ENCODE results near the gene ATP8B4. TPM values are rescaled to one million over a fixed set of nuclear protein-coding genes. Genes with fewer than 3 reads are reported as not detected.
A peak's percentile ranks its signal among the peaks of the same experiment; 100 is the strongest.
"Not testable (repeated sequence)": the region's sequence is repeated elsewhere in the genome, so short reads cannot be mapped to it uniquely, and the experiment has no call there.

The ATP8B4 gene
- total RNA-seq, 1 experiment from 2014 or later: 4.2 TPM

- no peak for DNase-seq (ENCODE audit: extremely low read depth, low read depth)
Measured at GRCh38 chr15:50140098-50140497, 21.1 kb upstream of the ATP8B4 start.

GRCh38 chr15:50138391-50138790 is 19.4 kb upstream of the ATP8B4 start:
- no peak for DNase-seq (ENCODE audit: extremely low read depth, low read depth)

DNA sequence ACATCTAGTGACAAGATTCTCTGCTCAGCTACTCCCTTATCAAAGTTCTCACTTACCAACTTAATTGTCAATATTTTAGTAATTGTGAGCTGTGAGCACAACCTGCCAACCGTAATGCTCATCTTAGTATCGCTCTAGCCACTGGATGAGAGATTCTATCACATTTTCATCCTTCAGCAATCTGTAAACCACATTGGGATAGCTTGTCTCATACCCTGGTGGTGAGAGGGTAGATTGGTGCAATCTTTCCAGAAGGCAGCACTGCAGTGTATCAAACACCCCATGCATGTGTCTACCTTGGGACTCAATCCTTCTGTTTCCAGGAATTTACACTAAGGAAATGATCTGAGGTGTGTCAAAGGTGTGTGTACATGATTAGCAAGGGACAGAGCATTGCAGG is 18.9 kb upstream of the ATP8B4 start:
- no peak for DNase-seq (ENCODE audit: extremely low read depth, low read depth)

DNA sequence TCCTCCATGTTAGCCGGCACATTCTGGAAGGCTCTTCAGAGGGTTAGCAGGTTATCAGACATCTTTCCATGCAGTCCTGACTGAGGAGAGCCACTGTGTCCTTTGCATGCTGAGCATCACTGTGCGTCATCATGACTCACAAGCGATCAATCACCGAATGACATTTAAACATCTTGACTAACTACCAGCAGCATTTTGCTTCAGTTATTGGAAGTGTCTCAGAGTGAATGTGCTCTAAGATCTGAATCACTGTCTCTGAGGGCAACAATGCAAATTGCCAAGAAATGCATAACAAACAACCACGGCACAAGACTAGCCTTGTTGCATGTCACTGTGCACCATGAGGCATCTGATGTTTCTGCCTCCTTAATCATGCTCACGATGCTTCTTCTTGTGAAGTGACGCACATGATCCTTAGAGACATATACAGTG is 18.3 kb upstream of the ATP8B4 start:
- DNase-seq (ENCODE audit: extremely low read depth, low read depth): peak; percentile 90

GRCh38 chr15:50135031-50135551 is 16.1 kb upstream of the ATP8B4 start:
- no peak for DNase-seq (ENCODE audit: extremely low read depth, low read depth)

GRCh38 chr15:50134524-50135024 is 15.5 kb upstream of the ATP8B4 start:
- DNase-seq (ENCODE audit: extremely low read depth, low read depth): no peak

DNA sequence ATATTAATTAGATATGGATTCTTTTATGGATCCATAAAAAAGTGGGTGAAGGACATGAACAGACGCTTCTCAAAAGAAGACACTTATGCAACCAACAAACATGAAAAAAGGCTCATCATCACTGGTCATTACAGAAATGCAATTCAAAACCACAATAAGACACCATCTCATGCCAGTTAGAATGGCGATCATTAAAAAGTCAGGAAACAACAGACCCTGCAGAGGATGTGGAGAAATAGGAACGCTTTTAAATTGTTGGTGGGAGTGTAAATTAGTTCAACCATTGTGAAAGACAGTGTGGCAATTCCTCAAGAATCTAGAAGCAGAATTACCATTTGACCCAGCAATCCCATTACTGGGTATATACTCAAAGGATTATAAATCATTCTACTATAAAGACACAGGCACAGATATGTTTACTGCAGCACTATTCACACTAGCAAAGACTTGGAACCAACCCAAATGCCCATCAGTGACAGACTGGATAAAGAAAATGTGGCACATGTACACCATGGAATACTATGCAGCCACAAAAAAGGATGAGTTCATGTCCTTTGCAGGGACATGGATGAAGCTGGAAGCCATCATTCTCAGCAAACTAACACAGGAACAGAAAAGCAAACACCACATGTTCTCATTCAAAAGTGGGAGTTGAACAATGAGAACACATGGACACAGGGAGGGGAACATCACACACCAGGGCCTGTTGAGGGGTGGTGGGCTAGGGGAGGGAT is 13.4 kb upstream of the ATP8B4 start:
- DNase-seq (ENCODE audit: extremely low read depth, low read depth): not testable (repeated sequence)

DNA sequence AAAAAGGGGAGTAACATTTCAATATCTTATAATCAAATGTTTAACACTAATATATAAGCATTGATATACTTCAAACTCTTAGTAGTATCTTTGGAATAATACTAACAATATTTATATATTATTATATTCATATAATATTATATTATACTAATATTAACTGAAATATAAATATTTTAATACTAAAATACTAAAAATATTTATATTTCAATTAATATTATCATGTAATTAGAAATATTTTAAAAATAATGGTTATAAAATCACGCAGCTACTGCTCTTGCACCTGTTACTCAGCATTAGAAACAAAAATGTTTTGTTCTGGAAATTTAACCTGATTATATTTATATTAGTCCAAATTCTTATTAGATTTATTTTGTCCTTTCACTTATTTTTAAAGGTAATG is 12.6 kb upstream of the ATP8B4 start:
- DNase-seq (ENCODE audit: extremely low read depth, low read depth): no peak

- DNase-seq (ENCODE audit: extremely low read depth, low read depth): no peak
Measured at GRCh38 chr15:50128266-50128665, 9.2 kb upstream of the ATP8B4 start.

DNA sequence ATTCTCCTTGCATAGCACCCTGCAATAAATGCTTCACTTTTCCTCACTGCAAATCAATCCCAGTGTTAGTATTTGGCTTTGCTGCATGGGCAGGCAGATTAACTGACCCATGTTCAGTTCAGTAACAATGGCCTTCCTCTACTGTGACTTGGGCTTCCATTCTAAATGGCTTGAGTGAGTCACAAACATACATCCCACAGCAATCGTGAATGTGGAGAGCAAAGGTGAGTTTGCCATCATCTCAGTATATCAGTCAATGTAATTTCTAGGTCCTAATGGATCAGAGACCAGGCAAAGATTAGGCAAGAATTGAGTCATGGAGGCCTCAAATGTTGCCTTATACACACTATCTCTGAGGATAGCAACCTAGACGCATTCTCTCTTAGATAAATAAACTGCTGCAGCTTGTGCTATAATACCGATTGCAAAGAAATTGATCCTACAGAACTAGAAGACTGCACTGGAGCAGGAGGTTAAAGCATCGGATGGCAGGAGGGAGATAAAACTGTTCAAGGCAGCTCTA is 8.3 kb upstream of the ATP8B4 start:
- no peak for DNase-seq (ENCODE audit: extremely low read depth, low read depth)

GRCh38 chr15:50126072-50126471 is 7.0 kb upstream of the ATP8B4 start:
- DNase-seq (ENCODE audit: extremely low read depth, low read depth): no peak

DNA sequence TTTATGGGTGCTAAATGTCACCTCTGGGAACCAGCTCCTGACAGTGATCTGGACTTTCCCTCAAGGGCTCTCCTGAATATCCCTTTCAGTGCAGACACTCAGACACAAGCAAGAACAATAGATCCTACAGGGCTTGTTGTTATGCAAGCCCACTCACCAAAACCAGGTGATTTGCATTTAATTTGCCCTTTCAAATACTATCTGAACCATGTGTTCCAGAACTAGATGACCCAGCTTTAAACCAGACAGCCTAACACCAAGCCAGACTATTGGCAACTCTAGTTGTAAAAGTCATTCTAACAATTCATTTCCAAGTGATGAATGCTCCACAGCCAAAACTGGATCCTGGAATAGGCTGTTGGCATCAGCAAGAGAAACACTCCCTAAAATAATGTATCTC is 5.6 kb upstream of the ATP8B4 start:
- no peak for DNase-seq (ENCODE audit: extremely low read depth, low read depth)

GRCh38 chr15:50123861-50124557 is 5.0 kb upstream of the ATP8B4 start:
- DNase-seq (ENCODE audit: extremely low read depth, low read depth): no peak

GRCh38 chr15:50120729-50121128 is 1.7 kb upstream of the ATP8B4 start:
- no peak for DNase-seq (ENCODE audit: extremely low read depth, low read depth)

- no peak for DNase-seq (ENCODE audit: extremely low read depth, low read depth)
Measured at GRCh38 chr15:50117431-50118027, 1.5 kb downstream of the ATP8B4 start.

GRCh38 chr15:50116477-50116876 is 2.6 kb downstream of the ATP8B4 start:
- DNase-seq (ENCODE audit: extremely low read depth, low read depth): peak; percentile 47

DNA sequence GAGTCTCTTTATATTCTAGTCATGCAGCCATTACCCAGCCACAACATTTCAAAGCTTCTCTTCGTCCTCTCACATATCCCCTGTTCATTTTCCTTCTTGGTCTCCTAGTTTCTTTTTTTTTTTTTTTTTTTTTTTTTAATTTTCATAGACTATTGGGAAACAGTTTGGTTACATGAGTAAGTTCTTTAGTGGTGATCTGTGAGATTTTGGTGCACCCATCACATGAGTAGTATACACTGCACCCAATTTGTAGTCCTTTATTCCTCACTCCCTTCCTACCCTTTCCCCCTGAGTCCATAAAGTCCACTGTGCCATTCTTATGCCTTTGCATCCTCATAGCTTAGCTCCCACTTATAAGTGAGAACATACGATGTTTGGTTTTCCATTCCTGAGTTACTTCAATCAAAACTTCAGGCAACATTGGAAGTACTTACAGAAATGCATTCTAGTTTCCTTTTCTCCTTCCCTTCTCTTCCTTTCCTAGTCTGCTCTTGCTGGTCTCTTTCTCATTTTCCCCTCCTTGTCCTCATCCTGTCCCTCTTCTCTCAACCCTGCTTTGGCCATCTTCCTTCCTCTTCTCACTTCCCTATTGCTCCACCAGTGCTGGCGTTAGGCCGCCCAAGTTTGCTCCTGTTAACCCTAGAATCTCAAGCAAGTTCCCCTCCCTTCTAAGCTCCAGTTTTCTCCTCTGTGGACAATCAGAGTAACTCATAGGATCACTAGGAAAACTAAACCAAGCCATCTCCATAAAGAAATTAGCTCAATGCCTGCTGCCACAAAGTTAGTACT is 4.8 kb downstream of the ATP8B4 start:
- DNase-seq (ENCODE audit: extremely low read depth, low read depth): no peak

GRCh38 chr15:50113187-50113505 is 5.9 kb downstream of the ATP8B4 start:
- no peak for DNase-seq (ENCODE audit: extremely low read depth, low read depth)

DNA sequence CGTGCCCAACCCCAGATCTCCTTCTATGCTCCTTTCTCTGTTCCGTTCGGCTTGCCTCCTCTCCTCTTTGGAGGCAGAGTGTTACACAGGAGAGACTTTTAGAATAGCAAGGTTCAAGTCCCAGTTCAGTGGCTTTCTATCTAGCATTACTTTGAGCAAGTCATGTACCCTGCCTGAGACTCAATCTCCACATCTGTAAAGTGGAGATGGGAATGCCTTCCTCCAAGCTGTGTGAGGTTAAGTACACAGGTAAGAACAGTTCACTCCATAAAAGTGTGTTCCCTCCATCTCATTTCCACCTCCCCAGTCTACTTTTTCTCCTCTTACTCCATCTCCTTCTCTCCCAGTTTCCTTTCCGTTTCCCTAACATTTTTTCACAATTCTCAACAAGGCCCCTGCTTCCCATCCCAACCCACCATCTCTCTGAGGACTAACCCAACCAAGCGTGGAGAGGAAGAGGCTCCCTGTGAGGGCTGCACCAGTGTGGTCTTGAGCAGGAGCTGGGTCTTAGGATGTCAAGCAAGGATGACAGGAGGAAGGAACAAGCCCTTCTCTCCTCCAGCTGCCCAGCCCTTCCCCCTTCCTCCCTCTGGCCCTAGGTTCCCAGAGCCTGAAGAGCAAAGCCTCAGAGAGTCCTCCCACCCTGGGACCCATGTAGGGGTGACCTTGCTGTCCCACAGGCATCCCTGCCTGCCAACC is 6.4 kb downstream of the ATP8B4 start:
- no peak for DNase-seq (ENCODE audit: extremely low read depth, low read depth)

DNA sequence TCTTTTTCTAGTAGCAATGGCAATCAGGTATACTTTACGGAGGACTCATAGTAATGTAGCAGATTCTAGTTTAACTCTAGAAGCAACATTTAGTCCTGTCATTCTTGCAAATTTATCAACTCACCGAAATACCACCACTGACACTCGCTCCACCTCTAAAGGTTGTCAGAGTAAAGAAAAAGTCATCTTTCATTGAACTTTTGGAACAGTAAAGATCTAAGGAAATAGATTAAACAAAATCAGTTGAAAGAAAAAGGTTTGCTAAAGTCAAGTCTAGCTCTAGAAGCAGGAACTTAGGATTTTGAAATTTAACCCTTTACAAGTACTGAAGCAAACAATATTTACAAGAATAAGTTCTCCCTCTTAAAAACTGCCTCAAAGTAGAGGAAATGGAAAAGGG is 8.7 kb downstream of the ATP8B4 start:
- no peak for DNase-seq (ENCODE audit: extremely low read depth, low read depth)
